Measurements from ENCODE around the gene SOX15.
"Not testable (repeated sequence)": the region's sequence is repeated elsewhere in the genome, so short reads cannot be mapped to it uniquely, and the experiment has no call there.

SOX15 gene

DNA sequence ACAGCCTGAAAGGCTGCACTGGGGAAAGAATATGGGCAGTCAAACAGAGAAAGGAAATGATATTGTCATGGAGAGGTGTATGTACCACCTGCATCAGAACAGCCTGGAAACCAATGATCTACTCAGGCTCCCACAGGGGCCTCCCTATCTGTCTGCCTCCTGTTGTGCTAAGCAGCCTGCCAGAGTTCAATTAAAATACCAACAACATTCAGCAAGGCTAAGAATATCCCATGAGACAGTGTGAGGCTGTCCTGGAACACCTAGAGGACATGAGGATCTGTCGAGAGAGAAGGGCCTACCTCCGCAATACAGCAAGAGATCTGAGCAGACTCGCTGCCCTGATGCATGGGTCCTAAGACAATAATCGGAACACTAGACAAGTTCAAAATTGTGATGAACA lies 16.4 kb upstream of the SOX15 start:
- DNase-seq, result no peak

DNA sequence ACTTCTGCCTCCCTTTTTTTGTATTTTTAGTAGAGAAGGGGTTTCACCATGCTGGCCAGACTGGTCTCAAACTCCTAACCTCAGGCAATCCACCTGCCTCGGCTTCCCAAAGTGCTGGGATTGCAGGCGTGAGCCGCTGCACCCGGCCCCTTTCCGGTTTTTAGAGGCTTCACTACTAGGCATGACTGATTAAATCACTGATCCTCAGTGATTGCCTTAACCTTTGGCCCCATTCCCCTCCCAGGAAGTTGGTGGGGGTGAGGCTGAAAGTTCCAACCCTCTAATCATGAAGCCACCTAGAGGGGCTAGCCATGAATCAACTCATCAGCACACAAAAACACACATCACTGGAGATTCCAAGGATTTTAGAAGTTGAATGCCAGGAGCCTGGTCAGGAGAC lies 7.7 kb upstream of the SOX15 start:
- DNase-seq, result not testable (repeated sequence)

DNA sequence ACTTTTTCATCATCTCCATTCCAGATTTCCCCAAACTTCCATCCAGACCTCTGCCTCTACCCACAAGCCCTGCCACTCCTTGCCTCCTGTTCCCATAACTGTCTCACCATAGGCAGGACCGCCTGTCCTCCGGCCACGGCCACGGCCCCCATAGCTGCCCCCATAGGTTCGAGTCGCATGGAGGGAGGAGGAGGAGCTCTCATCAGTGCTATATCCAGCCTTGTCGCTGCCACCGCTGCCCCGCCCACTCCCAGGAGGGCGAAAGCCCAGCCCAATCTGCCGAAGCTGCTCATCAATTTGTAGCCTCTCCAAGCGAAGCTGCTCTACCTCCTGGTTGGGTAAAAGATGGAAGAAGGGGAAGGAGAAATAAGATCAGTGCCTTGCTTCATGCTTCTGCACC lies 3.4 kb upstream of the SOX15 start:
- DNase-seq, result no peak

DNA sequence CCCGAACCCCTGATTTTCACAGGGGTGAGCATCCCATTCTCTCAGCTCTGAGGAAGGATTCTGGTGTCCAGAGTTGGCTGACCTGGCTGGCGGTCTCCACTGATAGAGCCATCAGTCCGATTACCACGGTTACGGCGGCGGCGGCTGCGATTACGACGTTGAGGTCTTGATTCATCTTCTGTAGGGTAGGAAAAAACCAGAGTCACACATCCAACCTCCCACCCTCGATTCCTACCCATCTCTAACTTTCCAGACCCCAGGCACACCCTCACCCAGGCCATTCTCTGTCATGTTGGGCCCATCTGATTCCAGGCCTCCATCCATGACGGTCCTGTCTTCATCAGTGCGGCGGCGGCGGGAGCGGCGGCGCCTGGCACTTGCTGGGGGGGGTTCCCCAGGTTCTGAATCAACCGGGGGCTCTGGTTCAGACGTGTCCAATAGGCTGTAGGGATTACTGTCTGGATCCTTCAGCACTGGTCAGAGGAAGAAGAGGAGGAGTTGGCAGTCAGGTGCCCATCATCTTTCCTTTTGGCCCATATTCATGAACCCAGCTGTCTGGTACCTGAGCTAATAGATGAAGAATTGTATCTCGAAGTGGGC lies 2.6 kb upstream of the SOX15 start:
- DNase-seq, result no peak

DNA sequence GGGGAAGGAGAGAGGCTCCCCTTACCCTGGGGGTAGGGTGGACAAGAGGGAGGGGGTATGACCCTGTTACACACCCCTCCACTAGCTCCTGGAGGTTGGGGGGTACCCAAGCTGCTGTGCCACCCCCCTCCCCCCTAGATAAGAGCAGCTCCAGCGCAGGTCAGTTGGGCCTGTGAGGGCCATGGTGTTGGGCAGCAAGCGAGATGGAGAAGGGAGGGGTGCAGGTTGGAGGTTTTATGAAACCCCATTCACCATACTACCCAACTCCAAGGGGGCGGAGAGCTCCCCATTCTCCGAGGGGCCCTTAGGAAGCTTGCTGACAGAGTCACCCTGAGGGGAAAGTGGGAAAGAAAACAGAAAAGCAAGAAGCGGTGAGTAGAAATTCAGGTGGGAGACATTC lies 1.7 kb upstream of the SOX15 start:
- DNase-seq, result no peak

DNA sequence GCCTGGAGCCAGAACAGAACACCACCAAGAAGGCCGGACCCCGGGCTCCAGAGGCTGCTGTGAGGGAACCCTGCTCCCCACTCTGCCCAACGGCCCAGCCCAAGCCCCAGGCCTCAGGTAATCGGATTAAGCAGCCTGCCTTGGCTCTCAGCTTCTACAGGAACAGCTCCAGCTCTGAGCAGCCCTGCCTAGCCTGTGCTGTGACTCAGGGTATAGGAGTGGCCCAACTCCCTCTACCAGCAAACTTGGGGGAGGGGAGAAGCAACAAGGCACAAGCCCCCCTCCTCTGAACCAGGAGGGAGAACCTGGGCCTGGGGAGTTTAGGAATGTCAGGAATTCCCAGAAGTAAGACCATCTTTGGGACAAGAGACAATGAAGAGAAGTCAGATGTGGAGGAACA lies 849 bp upstream of the SOX15 start:
- no peak for DNase-seq

DNA sequence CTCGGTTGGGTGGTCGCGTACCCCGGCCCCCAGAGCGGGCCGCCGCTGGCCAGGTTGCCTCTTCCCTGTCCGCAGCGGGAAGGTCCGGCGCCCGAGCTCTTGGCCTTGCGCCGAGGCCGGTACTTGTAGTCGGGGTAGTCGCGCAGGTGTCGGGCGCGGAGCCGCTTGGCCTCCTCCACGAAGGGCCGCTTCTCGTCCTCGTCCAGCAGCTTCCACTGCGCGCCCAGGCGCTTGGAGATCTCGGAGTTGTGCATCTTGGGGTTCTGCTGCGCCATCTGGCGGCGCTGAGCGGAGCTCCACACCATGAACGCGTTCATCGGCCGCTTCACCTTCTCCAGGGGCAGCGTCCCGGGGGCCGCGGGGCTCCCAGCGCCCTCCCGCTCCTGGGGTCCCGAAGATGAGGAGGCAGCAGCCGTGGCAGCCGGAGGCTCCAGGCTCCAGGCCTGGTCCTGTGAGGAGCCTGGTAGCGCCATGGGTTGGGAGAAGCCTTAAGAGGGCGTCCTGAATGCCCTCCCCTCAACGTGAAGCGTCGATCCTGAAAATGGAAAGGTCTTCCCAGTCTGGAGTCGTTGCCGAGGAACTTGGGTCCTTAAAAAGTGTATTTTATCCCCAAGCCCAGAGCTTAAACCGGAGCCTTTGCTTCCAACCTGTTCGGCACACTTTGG lies 558 bp downstream of the SOX15 start:
- peak; percentile 67 for DNase-seq

GRCh38 chr17:7588553-7589203 lies 1.2 kb downstream of the SOX15 start:
- DNase-seq, result no peak

GRCh38 chr17:7587420-7588151 lies 2.3 kb downstream of the SOX15 start:
- no peak for DNase-seq

DNA sequence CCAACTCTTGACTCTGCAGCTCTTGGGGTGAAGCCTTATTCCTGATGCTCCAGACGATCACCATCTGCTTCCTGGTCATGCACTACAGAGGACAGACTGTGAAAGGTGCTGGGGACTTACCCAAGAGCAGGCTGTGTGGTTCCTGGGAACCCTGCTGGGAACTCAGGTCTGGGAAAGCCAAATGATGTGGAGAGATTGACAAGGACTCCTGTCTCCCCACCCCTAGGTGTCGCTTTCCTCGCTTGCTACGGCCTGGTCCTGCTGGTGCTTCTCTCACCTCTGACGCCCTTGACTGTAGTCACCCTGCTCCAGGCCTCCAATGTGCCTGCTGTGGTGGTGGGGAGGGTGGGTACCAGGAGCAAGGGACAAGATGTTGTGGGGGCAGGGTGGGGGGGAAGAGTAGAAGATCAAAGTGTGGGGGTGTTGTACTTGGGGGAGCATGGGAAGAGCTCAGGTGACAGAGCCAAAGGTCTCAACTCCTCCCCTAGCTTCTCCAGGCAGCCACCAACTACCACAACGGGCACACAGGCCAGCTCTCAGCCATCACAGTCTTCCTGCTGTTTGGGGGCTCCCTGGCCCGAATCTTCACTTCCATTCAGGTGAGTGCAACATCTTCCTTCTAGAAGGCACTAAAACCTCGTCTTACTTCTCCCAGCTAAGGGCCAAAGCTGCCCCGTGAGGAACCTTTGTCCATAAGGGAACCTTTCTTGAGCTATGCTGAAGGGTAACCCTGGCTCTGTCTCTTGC lies 3.0 kb downstream of the SOX15 start:
- DNase-seq, result no peak

DNA sequence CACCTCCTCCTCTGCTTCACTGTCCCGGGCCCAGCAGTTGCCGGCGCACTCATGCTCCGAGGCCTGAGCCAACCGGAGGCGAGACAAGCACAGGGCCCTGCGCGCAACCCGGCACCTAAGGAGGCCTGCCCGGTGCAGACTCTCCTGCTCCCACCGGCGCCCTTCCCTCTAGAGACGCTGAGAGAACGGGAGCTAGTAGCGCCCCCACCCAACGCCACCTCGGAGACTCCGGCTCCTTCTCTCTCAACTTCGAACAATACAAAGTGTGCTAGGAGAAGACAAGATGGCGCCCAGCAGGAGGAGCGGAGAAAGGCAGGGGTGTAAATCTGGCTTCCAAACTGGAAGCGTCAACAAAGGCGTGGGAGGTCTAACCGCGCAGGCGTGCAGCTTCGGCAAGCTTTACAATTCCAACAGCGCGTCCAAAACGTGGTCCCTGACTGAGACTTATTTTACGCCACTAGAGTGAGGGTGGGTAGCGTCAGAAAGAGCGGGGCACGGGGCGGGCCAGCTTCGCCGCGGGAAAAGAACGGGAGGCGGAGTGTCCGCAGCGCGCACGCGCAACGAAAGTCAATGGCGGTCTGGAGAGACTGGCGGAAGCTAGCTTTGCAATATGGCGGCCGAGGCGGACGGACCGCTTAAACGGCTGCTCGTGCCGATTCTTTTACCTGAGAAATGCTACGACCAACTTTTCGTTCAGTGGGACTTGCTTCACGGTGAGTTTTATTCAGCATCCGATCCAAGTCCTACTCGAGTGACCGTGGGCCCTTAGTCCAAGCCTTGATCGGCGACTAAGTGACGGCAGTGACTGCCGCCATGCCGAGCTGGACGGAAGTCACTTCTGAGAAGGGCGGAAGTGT lies 6.4 kb downstream of the SOX15 start, which contains the start of gene MPDU1:
MPDU1 (plus strand) TSS at position 600 of the 857 bp plus-strand sequence; CDS start at position 611, 11 bp downstream.
- peak; percentile 96 for DNase-seq

GRCh38 chr17:7582396-7583252 lies 7.3 kb downstream of the SOX15 start:
- no peak for DNase-seq

- DNase-seq, result no peak
Measured at GRCh38 chr17:7580604-7581575, 9.0 kb downstream of the SOX15 start.

DNA sequence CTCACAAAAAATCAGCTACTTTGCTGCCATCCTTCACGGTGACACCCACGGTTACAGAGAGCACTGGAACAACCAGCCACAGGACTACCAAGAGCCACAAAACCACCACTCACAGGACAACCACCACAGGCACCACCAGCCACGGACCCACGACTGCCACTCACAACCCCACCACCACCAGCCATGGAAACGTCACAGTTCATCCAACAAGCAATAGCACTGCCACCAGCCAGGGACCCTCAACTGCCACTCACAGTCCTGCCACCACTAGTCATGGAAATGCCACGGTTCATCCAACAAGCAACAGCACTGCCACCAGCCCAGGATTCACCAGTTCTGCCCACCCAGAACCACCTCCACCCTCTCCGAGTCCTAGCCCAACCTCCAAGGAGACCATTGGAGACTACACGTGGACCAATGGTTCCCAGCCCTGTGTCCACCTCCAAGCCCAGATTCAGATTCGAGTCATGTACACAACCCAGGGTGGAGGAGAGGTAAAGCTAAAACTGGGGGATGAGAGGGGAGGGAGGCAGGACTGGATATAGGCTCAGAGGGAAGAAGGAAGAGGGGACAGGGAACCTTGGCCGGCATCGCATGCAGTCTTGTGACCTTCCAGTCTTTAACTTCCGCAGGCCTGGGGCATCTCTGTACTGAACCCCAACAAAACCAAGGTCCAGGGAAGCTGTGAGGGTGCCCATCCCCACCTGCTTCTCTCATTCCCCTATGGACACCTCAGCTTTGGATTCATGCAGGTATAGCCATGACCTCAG lies 9.9 kb downstream of the SOX15 start:
- peak; percentile 36 for DNase-seq

GRCh38 chr17:7579001-7579833 lies 10.7 kb downstream of the SOX15 start, which contains the start of gene CD68:
TSS of gene CD68 (plus strand) at chr17:7579638. CDS start at chr17:7579678, 40 bp downstream.
- DNase-seq, result peak; percentile 78

DNA sequence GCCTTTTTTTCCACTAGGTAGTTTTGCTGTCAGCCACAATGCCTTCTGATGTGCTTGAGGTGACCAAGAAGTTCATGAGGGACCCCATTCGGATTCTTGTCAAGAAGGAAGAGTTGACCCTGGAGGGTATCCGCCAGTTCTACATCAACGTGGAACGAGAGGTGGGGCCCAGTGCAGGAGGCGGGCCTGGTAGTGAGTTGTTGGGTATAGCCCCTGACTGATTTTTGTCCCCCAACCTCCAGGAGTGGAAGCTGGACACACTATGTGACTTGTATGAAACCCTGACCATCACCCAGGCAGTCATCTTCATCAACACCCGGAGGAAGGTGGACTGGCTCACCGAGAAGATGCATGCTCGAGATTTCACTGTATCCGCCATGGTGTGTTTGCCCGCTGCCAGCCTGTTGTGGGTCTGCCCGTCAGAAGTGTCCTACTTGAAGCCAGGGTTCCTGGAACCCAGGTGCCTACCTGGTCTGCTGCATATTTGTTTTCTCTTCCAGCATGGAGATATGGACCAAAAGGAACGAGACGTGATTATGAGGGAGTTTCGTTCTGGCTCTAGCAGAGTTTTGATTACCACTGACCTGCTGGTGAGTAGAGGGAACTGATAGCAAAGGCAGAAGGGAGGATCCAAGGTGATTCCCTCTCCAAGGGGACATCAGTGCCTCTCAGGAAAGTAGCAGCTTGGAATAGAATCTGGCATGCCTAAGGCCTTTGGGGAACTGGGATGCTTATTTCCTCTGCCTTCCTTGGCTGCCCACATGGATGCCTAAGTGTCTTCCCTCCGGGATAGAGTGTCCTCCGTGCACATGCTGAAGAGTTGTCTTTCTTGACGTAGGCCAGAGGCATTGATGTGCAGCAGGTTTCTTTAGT lies 12.3 kb downstream of the SOX15 start:
- no peak for DNase-seq

Measured in activated naive CD4-positive, alpha-beta T cell treated with Interleukin-2 at 50 U/mL for 16 hours (primary cell).